ENCODE data around the gene MT1B. TPM values are rescaled to one million over a fixed set of nuclear protein-coding genes. Genes with fewer than 3 reads are reported as not detected.
A peak's percentile ranks its signal among the peaks of the same experiment; 100 is the strongest.

Gene MT1B
- total and polyA plus RNA-seq, 5 experiments from 2014 or later, result not detected

GRCh38 chr16:56700631-56701030 lies 48.9 kb downstream of the MT1B start:
- Mint-ChIP-seq H3K27ac (peak overlapping the region in 1 of 10 donors; percentile 30), H3K27me3 (no peaks in the 10 kb centered on the region), H3K36me3 (no peaks in the 10 kb centered on the region), H3K9me3 (peaks cover 0 to 5% (median 0%) of the 10 kb centered on the region in 9 donors), H3K4me1 (peaks cover 2 to 19% (median 15%) of the 10 kb centered on the region in 4 donors), H3K4me3 (no peak overlapping the region)
- ATAC-seq (no peak), DNase-seq (no peak)
- POLR2A ChIA-PET, result interaction anchor here (0.6 to 3.4 kb wide), 6 partner anchors 8 to 180 kb away, joined by 4 to 21 read pairs (median 12); partner anchors contain the start of genes MT1X and MT2A

- no peaks in the 10 kb centered on the region for H3K27me3 Mint-ChIP-seq
- H3K27ac Mint-ChIP-seq, result peak overlapping the region in 9 of 10 donors; percentile 30 to 85 (median 65)
- no peaks in the 10 kb centered on the region for H3K36me3 Mint-ChIP-seq
- ATAC-seq, result no peak
- H3K4me3 Mint-ChIP-seq, result no peak overlapping the region
- no peak for DNase-seq
- POLR2A ChIA-PET, result interaction anchor here (0.7 to 3.4 kb wide), 16 partner anchors 9 to 187 kb away, joined by 3 to 21 read pairs (median 4); partner anchors contain the start of genes BBS2, MT1F, MT1X and MT2A
- peaks cover 0 to 5% (median 0%) of the 10 kb centered on the region in 9 donors for H3K9me3 Mint-ChIP-seq
- H3K4me1 Mint-ChIP-seq, result peaks cover 3 to 21% (median 17%) of the 10 kb centered on the region in 4 donors
Observed at GRCh38 chr16:56701534-56701933, 49.8 kb downstream of the MT1B start.

Other genes with a start within 250 kb of the MT1B start
- gene AMFR, start 226.3 kb upstream of the MT1B start, total RNA-seq, result 10 to 100 TPM; 74.0 to 83.0 TPM
- gene AMFR, start 226.3 kb upstream of the MT1B start, polyA plus RNA-seq, result 10 to 100 TPM; 24.2 to 38.4 (median 36.2) TPM
- gene NUDT21, start 200.6 kb upstream of the MT1B start, total RNA-seq, result 100 to 1,000 TPM; 111 to 118 TPM
- 10 to 100 TPM; 55.5 to 74.1 (median 71.8) TPM for gene NUDT21, start 200.6 kb upstream of the MT1B start, polyA plus RNA-seq
- 10 to 100 TPM; 48.0 to 55.0 TPM for gene OGFOD1, start 200.3 kb upstream of the MT1B start, total RNA-seq
- 100 to 1,000 TPM in 2 of 3 donors, 10 to 100 TPM in 1; 94.1 to 109 (median 103) TPM for gene OGFOD1, start 200.3 kb upstream of the MT1B start, polyA plus RNA-seq
- 100 to 1,000 TPM in 1 of 2 experiments, 10 to 100 TPM in 1; 94.7 to 107 TPM for gene BBS2, start 131.9 kb upstream of the MT1B start, total RNA-seq
- gene BBS2, start 131.9 kb upstream of the MT1B start, polyA plus RNA-seq, result 10 to 100 TPM; 35.7 to 37.6 (median 36.1) TPM
- not detected for gene MT4, start 86.8 kb upstream of the MT1B start, total RNA-seq
- not detected for gene MT4, start 86.8 kb upstream of the MT1B start, polyA plus RNA-seq
- gene MT3, start 62.4 kb upstream of the MT1B start, total RNA-seq, result 1 to 10 TPM; 1.8 to 3.1 TPM
- 10 to 100 TPM in 2 of 3 donors, 1 to 10 TPM in 1; 8.6 to 19.9 (median 19.2) TPM for gene MT3, start 62.4 kb upstream of the MT1B start, polyA plus RNA-seq
- gene MT2A, start 43.3 kb upstream of the MT1B start, total RNA-seq, result 10 to 100 TPM; 32.3 to 39.0 TPM
- 100 to 1,000 TPM; 248 to 303 (median 294) TPM for gene MT2A, start 43.3 kb upstream of the MT1B start, polyA plus RNA-seq
- 1 to 10 TPM; 1.3 to 1.6 TPM for gene MT1E, start 26.1 kb upstream of the MT1B start, total RNA-seq
- gene MT1E, start 26.1 kb upstream of the MT1B start, polyA plus RNA-seq, result 10 to 100 TPM in 2 of 3 donors, 1 to 10 TPM in 1; 7.1 to 21.9 (median 10.5) TPM
- not detected for gene MT1M, start 19.2 kb upstream of the MT1B start, total RNA-seq
- gene MT1M, start 19.2 kb upstream of the MT1B start, polyA plus RNA-seq, result not detected
- not detected for gene MT1A, start 13.2 kb upstream of the MT1B start, total RNA-seq
- not detected for gene MT1A, start 13.2 kb upstream of the MT1B start, polyA plus RNA-seq
- gene MT1F, start 6.1 kb downstream of the MT1B start, total RNA-seq, result 10 to 100 TPM; 18.4 to 18.9 TPM
- 10 to 100 TPM; 82.3 to 97.4 (median 94.2) TPM for gene MT1F, start 6.1 kb downstream of the MT1B start, polyA plus RNA-seq
- not detected for gene MT1G, start 16.2 kb downstream of the MT1B start, total RNA-seq
- gene MT1G, start 16.2 kb downstream of the MT1B start, polyA plus RNA-seq, result under 1 TPM in 1 of 3 donors, not detected in 2; 0.74 TPM
- not detected for gene MT1H, start 17.9 kb downstream of the MT1B start, total RNA-seq
- not detected for gene MT1H, start 17.9 kb downstream of the MT1B start, polyA plus RNA-seq
- 10 to 100 TPM; 27.6 to 31.1 TPM for gene MT1X, start 30.6 kb downstream of the MT1B start, total RNA-seq
- gene MT1X, start 30.6 kb downstream of the MT1B start, polyA plus RNA-seq, result 100 to 1,000 TPM; 185 to 201 (median 201) TPM
- gene NUP93, start 78.2 kb downstream of the MT1B start, total RNA-seq, result 10 to 100 TPM; 82.5 to 85.0 TPM
- 100 to 1,000 TPM in 1 of 3 donors, 10 to 100 TPM in 2; 66.6 to 104 (median 77.5) TPM for gene NUP93, start 78.2 kb downstream of the MT1B start, polyA plus RNA-seq
- not detected for gene SLC12A3, start 213.3 kb downstream of the MT1B start, total RNA-seq
- not detected for gene SLC12A3, start 213.3 kb downstream of the MT1B start, polyA plus RNA-seq